ENCODE results near the gene SPESP1.
"Not testable (repeated sequence)": the region's sequence is repeated elsewhere in the genome, so short reads cannot be mapped to it uniquely, and the experiment has no call there.

Gene SPESP1

GRCh38 chr15:68966996-68967395, 36.7 kb downstream of the SPESP1 start:
- DNase-seq = no peak

- no peak for DNase-seq
Measured at GRCh38 chr15:68967948-68968347, 37.6 kb downstream of the SPESP1 start.

- no peak for DNase-seq
Measured at GRCh38 chr15:68969298-68969697, 39.0 kb downstream of the SPESP1 start.

- no peak for DNase-seq
Measured at GRCh38 chr15:68972201-68973065, 42.1 kb downstream of the SPESP1 start.

GRCh38 chr15:68975651-68976160, 45.4 kb downstream of the SPESP1 start:
- DNase-seq = not testable (repeated sequence)

- not testable (repeated sequence) for DNase-seq
Measured at GRCh38 chr15:68977426-68977825, 47.1 kb downstream of the SPESP1 start.

GRCh38 chr15:68979006-68979405, 48.7 kb downstream of the SPESP1 start:
- no peak for DNase-seq

GRCh38 chr15:68979816-68980215, 49.5 kb downstream of the SPESP1 start:
- no peak for DNase-seq

GRCh38 chr15:68980786-68981185, 50.5 kb downstream of the SPESP1 start:
- no peak for DNase-seq

- no peak for DNase-seq
Measured at GRCh38 chr15:68981941-68982340, 51.6 kb downstream of the SPESP1 start.

- DNase-seq = no peak
Measured at GRCh38 chr15:68982976-68983563, 52.7 kb downstream of the SPESP1 start.

GRCh38 chr15:68983961-68984481, 53.7 kb downstream of the SPESP1 start:
- no peak for DNase-seq

GRCh38 chr15:68984586-68984985, 54.3 kb downstream of the SPESP1 start:
- DNase-seq = no peak

- DNase-seq = no peak
Measured at GRCh38 chr15:68985361-68985891, 55.1 kb downstream of the SPESP1 start.

GRCh38 chr15:68986322-68986721, 56.0 kb downstream of the SPESP1 start:
- no peak for DNase-seq

GRCh38 chr15:68987120-68987519, 56.8 kb downstream of the SPESP1 start:
- no peak for DNase-seq

- no peak for DNase-seq
Measured at GRCh38 chr15:68987676-68988075, 57.4 kb downstream of the SPESP1 start.

GRCh38 chr15:68989541-68990230, 59.4 kb downstream of the SPESP1 start:
- no peak for DNase-seq

GRCh38 chr15:68990231-68990991, 60.1 kb downstream of the SPESP1 start:
- DNase-seq = no peak

- DNase-seq = no peak
Measured at GRCh38 chr15:68990992-68991500, 60.7 kb downstream of the SPESP1 start.

GRCh38 chr15:68991723-68992122, 61.4 kb downstream of the SPESP1 start:
- DNase-seq = no peak

- DNase-seq = no peak
Measured at GRCh38 chr15:68992696-68993095, 62.4 kb downstream of the SPESP1 start.

Measured in NK-92 treated with Interleukin-12 subunit alpha and Interleukin-12 subunit beta, amount 100 ng/mL, for 24 hours (cell line).